IPS-20b (cell line): ENCODE data around the gene SPOPL.
"Not testable (repeated sequence)": the region's sequence is repeated elsewhere in the genome, so short reads cannot be mapped to it uniquely, and the experiment has no call there.

Experiments used
- H3K27ac ChIP-seq: one replicate; pipeline ENCODE4 v1.5.1; 2013; ENCODE audit warnings: low read length
- H3K27me3 ChIP-seq: 2 replicates; pipeline ENCODE4 v1.6.1; 2013; ENCODE audit warnings: mild to moderate bottlenecking, low read length, inconsistent platforms; ENCODE audit not compliant: insufficient read depth
- H3K36me3 ChIP-seq: 2 replicates; pipeline ENCODE4 v1.6.1; 2013; ENCODE audit warnings: low read depth, mild to moderate bottlenecking, inconsistent platforms, low read length, moderate library complexity; ENCODE audit not compliant: insufficient read depth
- H3K4me1 ChIP-seq: 2 replicates; pipeline ENCODE4 v1.6.1; 2013; ENCODE audit warnings: mild to moderate bottlenecking, control low read depth, inconsistent platforms, low read length, moderate library complexity; ENCODE audit not compliant: insufficient read depth
- H3K4me3 ChIP-seq: 2 replicates; pipeline ENCODE4 v1.5.1; 2013; ENCODE audit warnings: mild to moderate bottlenecking, low read length, inconsistent platforms
- H3K9ac ChIP-seq: 2 replicates; pipeline ENCODE4 v1.6.1; 2013; ENCODE audit warnings: low read depth, mild to moderate bottlenecking, inconsistent platforms, low read length, moderate library complexity
- H3K9me3 ChIP-seq: 2 replicates; pipeline ENCODE4 v1.6.1; 2013; ENCODE audit warnings: mild to moderate bottlenecking, low read depth, low read length, inconsistent platforms; ENCODE audit not compliant: insufficient read depth

The SPOPL gene

GRCh38 chr2:138476186-138476585 is 25.4 kb upstream of the SPOPL start:
- Histone ChIP-seq H3K9me3 (no peaks in the 10 kb centered on the region), H3K4me3 (no peak overlapping the region), H3K4me1 (no peaks in the 10 kb centered on the region), H3K27me3 (no peaks in the 10 kb centered on the region), H3K27ac (no peak overlapping the region), H3K36me3 (no peaks in the 10 kb centered on the region), H3K9ac (no peak overlapping the region)

- no peak overlapping the region for H3K4me3 ChIP-seq
- H3K36me3 ChIP-seq: no peaks in the 10 kb centered on the region
- H3K4me1 ChIP-seq: no peaks in the 10 kb centered on the region
- no peaks in the 10 kb centered on the region for H3K9me3 ChIP-seq
- no peaks in the 10 kb centered on the region for H3K27me3 ChIP-seq
- H3K9ac ChIP-seq: no peak overlapping the region
- no peak overlapping the region for H3K27ac ChIP-seq
Observed at GRCh38 chr2:138476940-138477339, 24.6 kb upstream of the SPOPL start.

- H3K36me3 ChIP-seq, H3K9ac ChIP-seq, H3K9me3 ChIP-seq, H3K4me3 ChIP-seq, H3K27me3 ChIP-seq, H3K27ac ChIP-seq, H3K4me1 ChIP-seq: not testable (repeated sequence)
Observed at GRCh38 chr2:138482796-138483195, 18.8 kb upstream of the SPOPL start.

- Histone ChIP-seq H3K4me1 (no peaks in the 10 kb centered on the region), H3K27ac (no peak overlapping the region), H3K4me3 (no peak overlapping the region), H3K36me3 (no peaks in the 10 kb centered on the region), H3K9ac (no peak overlapping the region), H3K9me3 (no peaks in the 10 kb centered on the region), H3K27me3 (no peaks in the 10 kb centered on the region)
Observed at GRCh38 chr2:138485019-138485418, 16.6 kb upstream of the SPOPL start.

GRCh38 chr2:138486363-138487198 is 15.0 kb upstream of the SPOPL start:
- Histone ChIP-seq H3K4me3 (no peak overlapping the region), H3K4me1 (no peaks in the 10 kb centered on the region), H3K9me3 (no peaks in the 10 kb centered on the region), H3K27ac (no peak overlapping the region), H3K36me3 (no peaks in the 10 kb centered on the region), H3K9ac (no peak overlapping the region), H3K27me3 (no peaks in the 10 kb centered on the region)

GRCh38 chr2:138490673-138491494 is 10.7 kb upstream of the SPOPL start:
- H3K27ac ChIP-seq: no peak overlapping the region
- no peaks in the 10 kb centered on the region for H3K9me3 ChIP-seq
- no peak overlapping the region for H3K4me3 ChIP-seq
- H3K27me3 ChIP-seq: no peaks in the 10 kb centered on the region
- no peaks in the 10 kb centered on the region for H3K4me1 ChIP-seq
- no peak overlapping the region for H3K9ac ChIP-seq
- no peaks in the 10 kb centered on the region for H3K36me3 ChIP-seq

GRCh38 chr2:138491495-138491862 is 10.1 kb upstream of the SPOPL start:
- Histone ChIP-seq H3K9ac (no peak overlapping the region), H3K9me3 (no peaks in the 10 kb centered on the region), H3K36me3 (no peaks in the 10 kb centered on the region), H3K4me1 (no peaks in the 10 kb centered on the region), H3K27me3 (no peaks in the 10 kb centered on the region), H3K4me3 (no peak overlapping the region), H3K27ac (no peak overlapping the region)

GRCh38 chr2:138492160-138492559 is 9.4 kb upstream of the SPOPL start:
- no peaks in the 10 kb centered on the region for H3K4me1 ChIP-seq

GRCh38 chr2:138493334-138493733 is 8.2 kb upstream of the SPOPL start:
- Histone ChIP-seq H3K27ac (no peak overlapping the region), H3K4me1 (no peaks in the 10 kb centered on the region)

More at GRCh38 chr2:138492160-138492559, 9.4 kb upstream of the SPOPL start:
- H3K36me3 ChIP-seq: no peaks in the 10 kb centered on the region
- H3K9me3 ChIP-seq: no peaks in the 10 kb centered on the region
- H3K9ac ChIP-seq: no peak overlapping the region
- H3K27ac ChIP-seq: no peak overlapping the region
- no peak overlapping the region for H3K4me3 ChIP-seq
- H3K27me3 ChIP-seq: no peaks in the 10 kb centered on the region

GRCh38 chr2:138494265-138494966 is 7.2 kb upstream of the SPOPL start:
- H3K4me3 ChIP-seq: no peak overlapping the region
- H3K9me3 ChIP-seq: no peaks in the 10 kb centered on the region
- H3K27ac ChIP-seq: no peak overlapping the region
- H3K36me3 ChIP-seq: no peaks in the 10 kb centered on the region
- no peaks in the 10 kb centered on the region for H3K4me1 ChIP-seq
- no peaks in the 10 kb centered on the region for H3K27me3 ChIP-seq
- no peak overlapping the region for H3K9ac ChIP-seq

More at GRCh38 chr2:138493334-138493733, 8.2 kb upstream of the SPOPL start:
- Histone ChIP-seq H3K9me3 (no peaks in the 10 kb centered on the region), H3K27me3 (no peaks in the 10 kb centered on the region), H3K9ac (no peak overlapping the region), H3K36me3 (no peaks in the 10 kb centered on the region), H3K4me3 (no peak overlapping the region)

GRCh38 chr2:138495384-138495783 is 6.2 kb upstream of the SPOPL start:
- no peak overlapping the region for H3K4me3 ChIP-seq
- no peaks in the 10 kb centered on the region for H3K36me3 ChIP-seq
- no peaks in the 10 kb centered on the region for H3K9me3 ChIP-seq
- no peaks in the 10 kb centered on the region for H3K27me3 ChIP-seq
- no peaks in the 10 kb centered on the region for H3K4me1 ChIP-seq
- H3K9ac ChIP-seq: no peak overlapping the region
- no peak overlapping the region for H3K27ac ChIP-seq
